Memory B cell (primary cell): Measurements from ENCODE around the gene AASS.
"Not testable (repeated sequence)": the region's sequence is repeated elsewhere in the genome, so short reads cannot be mapped to it uniquely, and the experiment has no call there.

Experiments used
- ATAC-seq: fragments of 150-1000 bp; cut with Tn5 transposase; 2 replicates; pipeline ENCODE4 v1.10.0; 2021; ENCODE audit warnings: low read depth, mild to moderate bottlenecking, moderate library complexity
- DNase-seq, 2 donors: peaks; one replicate each; pipeline ENCODE4 v3.0.0; 2022; ENCODE audit warnings: low spot score in 2 of 2
- H3K27ac Mint-ChIP-seq: one replicate; pipeline ENCODE4 v1.8.0; 2022; ENCODE audit warnings: mild to moderate bottlenecking, moderate library complexity, mixed read lengths
- H3K27me3 Mint-ChIP-seq: one replicate; pipeline ENCODE4 v1.8.0; 2022; ENCODE audit warnings: mixed read lengths
- H3K36me3 Mint-ChIP-seq: one replicate; pipeline ENCODE4 v1.8.0; 2022; ENCODE audit warnings: mild to moderate bottlenecking, mixed read lengths
- H3K4me1 Mint-ChIP-seq: one replicate; pipeline ENCODE4 v1.8.0; 2022; ENCODE audit warnings: mixed read lengths
- H3K4me3 Mint-ChIP-seq: one replicate; pipeline ENCODE4 v1.8.0; 2022; ENCODE audit warnings: mild to moderate bottlenecking, moderate library complexity, mixed read lengths
- H3K9me3 Mint-ChIP-seq: one replicate; pipeline ENCODE4 v1.8.0; 2022; ENCODE audit warnings: mixed read lengths

Gene AASS

DNA sequence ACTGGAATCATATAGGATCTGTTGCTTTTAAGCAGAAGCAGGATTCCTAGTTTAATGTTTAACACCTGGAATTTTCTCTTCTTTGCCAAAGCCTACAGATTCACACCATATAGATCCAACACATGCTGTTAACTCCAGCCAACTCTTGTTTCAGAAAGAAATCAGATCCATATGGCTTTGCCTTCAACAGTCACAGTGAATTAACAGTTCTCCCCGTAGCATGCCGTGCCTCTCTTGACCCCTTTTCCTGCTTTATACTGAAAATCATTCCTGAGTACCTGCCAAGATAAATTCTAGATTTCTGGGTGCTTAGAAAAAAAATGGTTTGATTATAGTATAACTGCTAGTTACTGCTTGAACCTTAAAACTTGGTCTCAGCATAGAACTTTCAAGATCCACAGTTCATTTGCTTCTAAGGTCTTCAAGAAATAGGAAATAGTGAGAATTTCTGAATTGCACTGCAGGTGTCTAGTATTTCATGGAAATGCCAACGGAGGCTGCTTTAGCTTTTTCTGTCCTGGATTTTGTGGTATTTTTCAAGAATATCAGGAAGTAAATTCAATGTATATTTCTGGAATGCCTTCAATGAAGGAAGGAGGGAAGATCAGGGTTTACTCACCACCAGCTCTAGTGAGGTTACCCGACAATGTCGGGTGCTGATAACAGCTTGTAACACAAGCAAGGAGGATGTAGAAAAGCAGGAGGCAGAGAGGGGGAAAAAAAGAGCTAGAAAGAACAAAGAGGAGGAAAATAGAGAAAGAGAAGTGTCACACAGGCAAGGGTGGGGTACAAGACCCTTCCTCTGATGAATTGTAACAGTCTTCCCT is 6.6 kb downstream of the AASS start:
- ATAC-seq (no peak), DNase-seq (no peak)
- H3K9me3 Mint-ChIP-seq: no peaks in the 10 kb centered on the region
- H3K4me1 Mint-ChIP-seq: peaks cover 11% of the 10 kb centered on the region
- H3K27ac Mint-ChIP-seq: no peak overlapping the region
- peaks cover 2% of the 10 kb centered on the region for H3K36me3 Mint-ChIP-seq
- peaks cover 2% of the 10 kb centered on the region for H3K27me3 Mint-ChIP-seq
- H3K4me3 Mint-ChIP-seq: peak overlapping the region; percentile 45

DNA sequence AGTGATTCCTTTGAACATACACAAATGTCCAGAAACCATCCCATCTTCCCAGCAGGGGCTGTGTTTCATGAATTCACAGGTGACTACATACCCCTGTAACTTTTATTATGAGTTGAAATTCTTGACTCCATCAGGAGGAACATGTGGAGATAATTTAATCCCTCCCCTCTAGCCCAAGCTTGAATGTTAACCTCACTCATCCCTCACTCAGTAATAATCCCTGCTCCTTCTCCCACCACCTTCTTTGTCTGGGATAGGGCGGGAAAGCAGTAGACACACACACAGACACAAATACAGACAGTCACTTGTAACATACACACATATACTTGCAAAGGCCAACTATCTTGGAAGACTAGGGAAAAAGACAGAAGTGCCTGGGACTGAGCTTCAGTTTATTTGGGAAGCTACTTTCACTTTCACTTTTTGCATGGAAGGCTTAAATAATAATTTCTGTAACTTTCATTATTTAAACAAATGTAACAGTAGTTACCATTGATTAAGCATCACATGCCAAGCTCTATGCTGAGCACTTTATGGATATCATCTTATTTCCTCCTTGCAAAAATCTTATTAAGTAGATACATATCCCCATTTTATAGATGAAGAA is 7.3 kb downstream of the AASS start:
- DNase-seq (no peak), ATAC-seq (no peak)
- Mint-ChIP-seq H3K9me3 (no peaks in the 10 kb centered on the region), H3K36me3 (peaks cover 2% of the 10 kb centered on the region), H3K4me3 (peak overlapping the region; percentile 45), H3K27me3 (peaks cover 2% of the 10 kb centered on the region), H3K27ac (no peak overlapping the region), H3K4me1 (peaks cover 11% of the 10 kb centered on the region)

DNA sequence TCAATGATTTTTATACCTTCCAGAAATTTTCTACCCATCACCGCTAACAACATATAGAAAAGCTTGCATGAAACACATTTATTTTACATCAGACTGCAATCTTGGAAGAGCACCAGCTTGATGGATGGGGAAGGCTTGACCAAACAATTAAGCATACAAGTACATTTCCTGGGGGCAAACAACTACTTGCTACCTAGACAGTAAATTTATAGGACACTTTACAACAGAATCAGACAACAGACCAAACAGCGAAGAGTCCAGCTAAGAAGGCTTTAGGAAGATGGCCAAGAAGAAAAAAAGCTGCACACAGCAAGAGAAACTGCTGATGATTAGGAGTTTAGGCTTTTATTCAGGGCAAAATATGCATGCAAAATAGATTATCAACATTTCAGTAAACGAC is 8.0 kb downstream of the AASS start:
- H3K27me3 Mint-ChIP-seq: peaks cover 2% of the 10 kb centered on the region
- H3K9me3 Mint-ChIP-seq: no peaks in the 10 kb centered on the region
- no peak overlapping the region for H3K4me3 Mint-ChIP-seq
- peaks cover 11% of the 10 kb centered on the region for H3K4me1 Mint-ChIP-seq
- no peak overlapping the region for H3K27ac Mint-ChIP-seq
- peaks cover 2% of the 10 kb centered on the region for H3K36me3 Mint-ChIP-seq
- no peak for ATAC-seq
- no peak for DNase-seq

DNA sequence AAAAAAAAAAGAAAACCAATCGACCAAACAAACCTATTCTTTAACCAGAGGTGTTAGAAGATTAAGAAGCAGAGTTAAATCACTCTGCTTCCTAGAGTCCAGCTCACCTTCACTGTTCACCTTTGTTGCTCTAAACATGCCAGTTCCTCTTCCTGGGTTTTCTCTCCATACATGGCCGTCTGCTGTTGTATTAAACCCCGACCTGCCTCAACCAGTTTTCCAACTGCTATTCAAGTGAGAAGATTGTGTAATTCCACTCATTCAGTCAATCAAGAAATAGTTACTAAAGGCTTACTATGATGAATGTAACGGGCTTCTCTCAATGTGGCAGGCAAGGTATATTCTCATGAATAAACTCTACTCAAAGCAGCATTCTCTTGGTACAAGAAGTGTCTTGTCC is 8.8 kb downstream of the AASS start:
- H3K27ac Mint-ChIP-seq: no peak overlapping the region
- peaks cover 11% of the 10 kb centered on the region for H3K4me1 Mint-ChIP-seq
- H3K4me3 Mint-ChIP-seq: no peak overlapping the region
- ATAC-seq: no peak
- peaks cover 2% of the 10 kb centered on the region for H3K36me3 Mint-ChIP-seq
- no peaks in the 10 kb centered on the region for H3K9me3 Mint-ChIP-seq
- DNase-seq: no peak
- peaks cover 2% of the 10 kb centered on the region for H3K27me3 Mint-ChIP-seq

DNA sequence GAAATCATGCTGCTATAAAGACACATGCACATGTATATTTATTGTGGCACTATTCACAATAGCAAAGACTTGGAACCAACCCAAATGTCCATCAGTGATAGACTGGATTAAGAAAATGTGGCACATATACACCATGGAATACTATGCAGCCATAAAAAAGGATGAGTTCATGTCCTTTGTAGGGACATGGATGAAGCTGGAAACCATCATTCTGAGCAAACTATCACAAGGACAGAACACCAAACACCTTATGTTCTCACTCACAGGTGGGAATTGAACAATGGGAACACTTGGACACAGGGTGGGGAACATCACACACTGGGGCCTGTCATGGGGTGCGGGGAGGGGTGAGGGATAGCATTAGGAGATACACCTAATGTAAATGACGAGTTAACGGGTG is 9.3 kb downstream of the AASS start:
- DNase-seq, H3K4me3 Mint-ChIP-seq, H3K36me3 Mint-ChIP-seq, ATAC-seq, H3K27ac Mint-ChIP-seq, H3K27me3 Mint-ChIP-seq, H3K9me3 Mint-ChIP-seq: not testable (repeated sequence)
- H3K4me1 Mint-ChIP-seq: peaks cover 11% of the 10 kb centered on the region

DNA sequence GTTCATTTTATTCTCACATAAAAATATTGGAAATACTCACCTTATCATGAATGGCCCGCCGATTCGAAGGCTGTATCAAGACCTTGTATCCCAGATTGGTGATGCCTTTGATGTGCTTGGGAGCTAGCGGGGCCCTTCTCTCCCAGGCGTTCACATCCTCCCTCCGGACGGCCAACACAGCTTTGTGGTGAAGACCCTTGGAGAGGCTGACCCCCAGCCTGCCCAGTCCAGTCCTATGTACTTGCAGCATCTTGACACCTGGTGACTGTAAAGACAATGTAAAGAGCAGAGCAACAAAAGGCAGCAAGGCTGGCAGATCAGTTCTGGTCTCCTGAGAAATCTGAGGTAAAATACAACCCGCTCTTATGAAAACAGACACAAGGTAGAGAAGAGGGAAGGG is 10.6 kb downstream of the AASS start:
- Mint-ChIP-seq H3K4me3 (no peak overlapping the region), H3K36me3 (peaks cover 2% of the 10 kb centered on the region), H3K9me3 (no peaks in the 10 kb centered on the region), H3K27me3 (peaks cover 2% of the 10 kb centered on the region), H3K27ac (no peak overlapping the region), H3K4me1 (peaks cover 11% of the 10 kb centered on the region)
- ATAC-seq (no peak), DNase-seq (no peak)

DNA sequence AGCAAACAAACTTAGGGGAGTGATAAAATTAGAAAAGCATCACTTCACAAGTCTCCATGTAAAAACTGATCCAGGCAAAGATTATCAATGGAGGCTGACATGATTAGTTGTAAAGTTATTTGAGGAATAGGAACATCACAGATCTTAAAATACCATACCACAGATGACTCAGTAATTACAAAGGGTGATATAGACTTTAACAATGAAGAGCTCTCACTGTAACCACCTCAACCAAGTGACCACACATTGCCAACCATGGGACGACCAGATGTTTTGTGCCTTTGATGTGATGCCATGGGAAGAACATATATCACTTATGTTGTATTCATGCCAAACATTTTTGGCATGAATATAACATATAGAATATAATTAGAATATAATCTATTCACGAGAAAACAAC is 11.7 kb downstream of the AASS start:
- ATAC-seq (no peak), DNase-seq (no peak)
- Mint-ChIP-seq H3K9me3 (peaks cover 1% of the 10 kb centered on the region), H3K27ac (no peak overlapping the region), H3K36me3 (peaks cover 2% of the 10 kb centered on the region), H3K4me1 (peaks cover 6% of the 10 kb centered on the region), H3K4me3 (no peak overlapping the region), H3K27me3 (peaks cover 3% of the 10 kb centered on the region)

DNA sequence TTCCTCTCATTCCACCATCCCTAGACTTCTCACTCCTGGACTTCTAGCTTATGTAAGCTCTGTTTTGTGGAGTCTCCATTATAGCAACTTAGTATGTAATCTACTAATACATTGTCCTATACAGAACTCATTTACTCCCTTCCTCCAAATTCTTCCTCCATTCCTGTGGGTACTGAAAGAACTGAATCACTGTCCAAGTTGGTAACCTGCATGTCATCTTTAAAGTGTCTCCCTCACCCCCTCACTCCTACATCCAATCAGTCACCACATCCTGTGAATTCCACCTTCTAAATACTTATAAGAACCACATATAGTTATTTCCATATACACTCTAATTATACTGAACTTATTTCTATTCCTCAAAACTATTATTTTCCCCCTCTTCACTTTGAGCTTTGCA is 20.3 kb downstream of the AASS start:
- no peak for ATAC-seq
- H3K36me3 Mint-ChIP-seq: peaks cover 4% of the 10 kb centered on the region
- H3K27ac Mint-ChIP-seq: no peak overlapping the region
- no peak overlapping the region for H3K4me3 Mint-ChIP-seq
- no peaks in the 10 kb centered on the region for H3K4me1 Mint-ChIP-seq
- no peak for DNase-seq
- peaks cover 1% of the 10 kb centered on the region for H3K9me3 Mint-ChIP-seq
- H3K27me3 Mint-ChIP-seq: peaks cover 4% of the 10 kb centered on the region

DNA sequence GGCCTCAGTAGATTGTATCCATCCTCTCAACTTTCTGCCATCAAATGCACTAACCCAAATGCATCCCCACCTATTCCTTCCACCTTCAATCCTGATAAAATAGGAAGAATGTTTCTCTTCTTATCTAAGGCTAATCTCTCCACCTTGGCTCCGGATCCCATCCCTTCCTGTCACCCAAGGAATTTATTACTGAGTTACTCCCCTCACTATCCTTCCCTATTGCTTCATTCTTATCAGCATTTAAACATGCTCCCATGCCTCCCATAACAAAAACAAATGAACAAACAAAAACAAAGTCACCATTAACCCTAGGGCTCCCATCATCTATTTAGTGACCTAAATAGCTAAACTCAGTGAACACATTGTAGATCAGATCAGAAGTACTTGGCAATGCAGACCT is 25.3 kb downstream of the AASS start:
- ATAC-seq (no peak), DNase-seq (no peak)
- no peaks in the 10 kb centered on the region for H3K4me1 Mint-ChIP-seq
- peaks cover 2% of the 10 kb centered on the region for H3K9me3 Mint-ChIP-seq
- no peak overlapping the region for H3K4me3 Mint-ChIP-seq
- H3K36me3 Mint-ChIP-seq: peaks cover 2% of the 10 kb centered on the region
- H3K27me3 Mint-ChIP-seq: no peaks in the 10 kb centered on the region
- no peak overlapping the region for H3K27ac Mint-ChIP-seq

DNA sequence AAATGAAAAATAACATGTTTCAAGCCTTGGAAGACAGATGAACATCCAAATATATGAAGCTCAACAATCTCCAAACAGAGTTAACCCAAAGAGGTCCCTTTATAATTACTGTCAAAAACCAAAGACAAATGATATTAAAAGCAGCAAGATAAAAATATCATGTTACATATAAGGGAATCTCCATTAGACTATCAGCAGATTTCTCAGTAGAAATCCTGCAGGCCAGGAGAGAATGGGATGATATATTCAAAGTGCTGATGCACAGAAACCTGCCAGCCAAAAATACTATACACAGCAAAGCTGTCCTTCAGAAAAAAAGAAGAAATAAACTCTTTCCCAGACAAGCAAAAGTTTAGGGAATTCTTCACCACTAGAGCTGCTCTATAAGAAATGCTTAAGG is 41.0 kb downstream of the AASS start:
- DNase-seq: no peak
- H3K27me3 Mint-ChIP-seq: no peaks in the 10 kb centered on the region
- H3K4me1 Mint-ChIP-seq: no peaks in the 10 kb centered on the region
- H3K4me3 Mint-ChIP-seq: no peak overlapping the region
- no peak for ATAC-seq
- H3K36me3 Mint-ChIP-seq: peaks cover 40% of the 10 kb centered on the region
- peaks cover 25% of the 10 kb centered on the region for H3K9me3 Mint-ChIP-seq
- no peak overlapping the region for H3K27ac Mint-ChIP-seq

DNA sequence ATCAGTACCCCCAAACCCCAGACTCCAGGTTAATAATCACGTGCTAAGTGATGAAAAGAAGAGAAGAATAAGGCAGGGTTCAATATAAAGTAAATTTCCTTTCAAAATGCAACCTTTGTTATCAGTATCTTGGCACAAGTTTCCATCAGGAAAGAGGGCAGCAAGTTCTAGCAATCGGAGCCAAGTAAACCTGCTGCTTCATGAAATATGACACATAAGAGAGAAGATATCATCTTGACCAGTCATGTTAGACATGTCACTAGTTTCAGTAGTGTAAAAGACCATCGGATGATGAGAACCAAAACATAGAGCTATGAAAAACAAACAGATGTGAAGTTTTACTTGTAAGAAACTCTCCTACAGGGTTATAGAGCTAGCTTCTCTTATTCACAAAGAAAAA is 44.0 kb downstream of the AASS start:
- no peak overlapping the region for H3K27ac Mint-ChIP-seq

DNA sequence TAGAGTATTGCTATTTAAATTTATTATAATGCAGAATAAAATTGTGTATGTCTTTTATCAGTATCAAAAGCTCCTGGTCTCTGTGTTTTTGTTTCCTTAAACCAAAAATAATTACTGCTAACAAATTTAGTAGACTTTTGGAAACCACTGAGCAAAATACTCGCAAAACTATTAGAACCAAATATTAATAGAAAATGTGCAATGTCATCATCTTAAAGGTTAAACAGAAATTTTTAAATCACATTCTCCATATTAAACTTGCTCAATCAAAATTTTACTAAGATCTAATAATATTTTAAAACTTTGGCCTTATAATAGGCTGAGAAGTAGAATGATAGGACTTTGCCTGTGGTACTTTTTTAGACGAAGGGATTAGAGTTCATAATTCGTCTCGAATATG is 48.4 kb downstream of the AASS start:
- H3K27ac Mint-ChIP-seq: no peak overlapping the region
- no peaks in the 10 kb centered on the region for H3K9me3 Mint-ChIP-seq
- ATAC-seq (no peak), DNase-seq (no peak)
- no peak overlapping the region for H3K4me3 Mint-ChIP-seq
- H3K36me3 Mint-ChIP-seq: peaks cover 10% of the 10 kb centered on the region
- no peaks in the 10 kb centered on the region for H3K4me1 Mint-ChIP-seq
- no peaks in the 10 kb centered on the region for H3K27me3 Mint-ChIP-seq

More for the DNA sequence above, 44.0 kb downstream of the AASS start:
- ATAC-seq (no peak), DNase-seq (no peak)
- Mint-ChIP-seq H3K36me3 (peaks cover 27% of the 10 kb centered on the region), H3K9me3 (peaks cover 14% of the 10 kb centered on the region), H3K4me3 (no peak overlapping the region), H3K27me3 (no peaks in the 10 kb centered on the region), H3K4me1 (no peaks in the 10 kb centered on the region)

DNA sequence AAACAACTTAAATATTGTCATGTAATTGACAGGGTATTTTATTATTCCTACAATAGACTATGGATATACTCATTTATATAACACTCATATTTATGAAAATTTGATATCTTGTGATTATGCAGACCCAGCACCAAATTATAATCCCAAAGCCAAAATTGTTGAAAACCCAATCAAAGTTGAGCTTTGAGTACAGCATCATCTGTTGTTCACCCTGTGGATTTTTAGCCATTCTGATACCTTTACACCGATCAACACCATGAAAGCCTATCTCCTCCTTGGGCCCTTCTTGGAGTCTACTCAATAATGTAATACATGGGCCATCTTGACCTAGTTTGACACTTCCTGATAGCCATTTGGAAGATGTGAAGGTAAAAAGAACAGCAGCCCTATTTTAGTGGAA is 49.5 kb downstream of the AASS start:
- no peak overlapping the region for H3K4me3 Mint-ChIP-seq
- no peak overlapping the region for H3K27ac Mint-ChIP-seq
- no peak for DNase-seq
- H3K27me3 Mint-ChIP-seq: no peaks in the 10 kb centered on the region
- no peaks in the 10 kb centered on the region for H3K4me1 Mint-ChIP-seq
- peaks cover 6% of the 10 kb centered on the region for H3K36me3 Mint-ChIP-seq
- no peak for ATAC-seq
- no peaks in the 10 kb centered on the region for H3K9me3 Mint-ChIP-seq

DNA sequence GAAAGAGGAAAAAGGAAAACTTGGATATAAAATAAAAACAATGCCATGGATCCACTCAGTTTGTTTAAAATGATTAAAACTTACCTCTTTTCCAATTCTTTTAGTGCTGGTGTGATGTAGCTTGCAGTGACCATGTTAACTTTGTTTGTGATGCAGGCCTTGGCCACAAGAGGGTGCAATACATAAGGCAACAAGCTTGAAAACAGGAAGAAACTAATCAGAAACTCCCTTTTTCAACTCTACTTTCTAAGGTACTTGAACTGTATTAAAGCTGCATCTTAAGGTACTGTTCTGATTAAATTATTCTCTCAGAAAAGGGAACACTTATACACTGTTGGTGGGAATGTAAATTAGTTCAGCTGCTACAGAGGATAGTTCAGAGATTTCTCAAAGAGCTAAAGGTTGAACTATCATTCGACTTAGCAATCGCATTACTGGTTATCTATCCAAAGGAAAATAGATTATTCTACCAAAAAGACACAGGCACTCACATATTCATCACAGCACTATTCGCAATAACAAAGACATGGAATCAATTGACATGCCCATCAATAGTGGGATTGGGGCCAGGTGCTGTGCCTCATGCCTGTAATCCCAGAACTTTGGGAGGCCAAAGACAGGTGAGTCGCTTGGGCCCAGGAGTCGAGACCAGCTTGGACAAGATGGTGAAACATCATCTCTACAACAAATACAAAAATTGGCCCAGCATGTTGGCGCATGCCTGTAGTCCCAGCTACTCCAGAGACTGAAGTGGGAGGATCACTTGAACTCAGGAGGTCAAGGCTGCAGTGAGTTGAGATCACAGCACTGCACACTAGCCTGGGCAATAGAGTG is 50.9 kb downstream of the AASS start:
- ATAC-seq (peak; percentile 86), DNase-seq (peak; percentile 56 to 59)
- Mint-ChIP-seq H3K27ac (peak overlapping the region; percentile 38), H3K4me3 (no peak overlapping the region), H3K27me3 (no peaks in the 10 kb centered on the region), H3K36me3 (peaks cover 3% of the 10 kb centered on the region), H3K9me3 (no peaks in the 10 kb centered on the region), H3K4me1 (no peaks in the 10 kb centered on the region)
